ENCODE measurements around the gene ITPK1.

The ITPK1 gene

DNA sequence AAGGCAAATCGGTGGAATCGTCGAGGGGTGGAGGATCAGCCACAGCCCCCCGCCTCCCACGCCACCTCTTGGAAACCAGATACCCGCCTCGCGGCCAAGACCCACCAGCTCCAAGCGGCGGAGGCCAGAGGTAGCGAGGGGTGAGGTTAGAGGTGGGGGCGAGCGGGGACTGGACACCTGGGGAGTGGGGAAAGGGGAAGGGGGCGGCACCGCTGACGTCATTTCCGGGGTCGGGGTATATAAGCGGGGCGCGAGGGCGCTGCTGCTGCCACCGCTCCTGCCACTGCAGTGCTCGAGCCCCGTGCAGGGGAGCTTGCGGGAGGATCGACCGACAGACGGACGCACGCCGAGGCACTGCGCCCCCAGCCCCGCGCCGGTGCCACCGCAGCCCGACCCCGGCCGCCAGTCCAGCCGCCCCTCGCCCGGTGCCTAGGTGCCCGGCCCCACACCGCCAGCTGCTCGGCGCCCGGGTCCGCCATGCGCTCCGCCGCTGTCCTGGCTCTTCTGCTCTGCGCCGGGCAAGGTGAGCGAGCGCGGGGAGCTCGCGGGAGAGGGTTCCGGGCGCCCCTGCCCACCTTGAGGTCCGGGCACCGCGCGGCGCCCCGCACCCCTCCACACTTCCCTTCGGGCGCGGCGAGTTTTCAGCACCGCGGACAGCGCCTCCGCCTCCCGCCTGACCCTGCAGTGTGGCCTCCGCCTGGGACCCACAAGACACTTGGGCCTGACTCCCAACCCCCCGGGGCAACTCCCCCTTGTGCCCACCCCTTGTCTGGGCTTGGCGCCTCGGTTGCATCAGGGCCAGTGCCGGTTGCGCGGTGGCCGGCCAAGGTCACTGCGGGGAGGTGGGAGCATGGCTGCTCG lies 192.6 kb downstream of the ITPK1 start, which contains the start of gene CHGA:
CHGA (plus strand) TSS at position 268 of the 861 bp plus-strand sequence; CDS start at position 478, 210 bp downstream.
- peak; percentile 5 for DNase-seq (ENCODE audit: low read depth)

DNA sequence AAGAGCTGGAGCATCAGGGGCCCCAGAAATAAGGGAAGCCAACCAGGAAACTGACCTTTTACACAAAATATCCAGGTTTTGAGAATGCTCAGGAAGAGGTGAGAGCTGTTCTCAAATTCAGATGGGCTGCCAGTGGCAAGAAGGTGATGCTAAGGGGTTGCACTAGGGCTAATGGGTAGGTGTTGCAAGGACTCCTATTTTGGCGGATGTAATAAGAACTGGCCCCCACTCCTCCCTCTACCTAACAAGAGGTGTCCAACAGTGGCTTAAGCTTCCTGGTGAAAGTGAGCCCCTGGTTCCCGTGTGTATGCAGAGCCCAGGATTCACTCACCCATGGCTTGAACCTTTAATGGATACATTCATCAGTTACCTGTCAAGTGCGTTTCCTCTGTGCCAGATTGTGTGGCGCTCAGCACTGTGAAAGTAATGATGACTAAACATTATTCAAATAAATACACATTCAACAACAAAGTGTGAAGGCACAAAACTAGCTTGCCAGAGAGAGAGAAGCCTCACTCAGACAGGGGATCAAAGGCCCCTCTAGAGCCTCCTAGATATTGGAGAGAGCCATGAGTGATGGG lies 193.5 kb downstream of the ITPK1 start:
- DNase-seq (ENCODE audit: low read depth), result no peak

DNA sequence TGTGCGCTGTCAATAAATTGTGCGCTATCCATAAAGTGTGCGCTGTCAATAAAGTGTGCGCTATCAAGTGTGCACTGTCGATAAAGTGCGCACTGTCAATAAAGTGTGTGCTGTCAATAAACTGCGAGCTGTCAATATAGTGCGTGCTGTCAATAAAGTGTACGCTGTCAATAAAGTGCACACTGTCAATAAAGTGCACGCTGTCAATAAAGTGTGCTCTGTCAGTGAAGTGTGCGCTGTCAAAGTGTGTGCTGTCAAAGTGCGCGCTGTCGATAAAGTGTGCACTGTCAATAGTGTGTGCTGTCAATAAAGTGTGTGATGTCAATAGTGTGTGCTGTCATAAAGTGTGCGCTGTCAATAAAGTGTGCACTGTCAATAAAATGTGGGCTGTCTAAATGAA lies 195.7 kb downstream of the ITPK1 start:
- DNase-seq (ENCODE audit: low read depth), result no peak

DNA sequence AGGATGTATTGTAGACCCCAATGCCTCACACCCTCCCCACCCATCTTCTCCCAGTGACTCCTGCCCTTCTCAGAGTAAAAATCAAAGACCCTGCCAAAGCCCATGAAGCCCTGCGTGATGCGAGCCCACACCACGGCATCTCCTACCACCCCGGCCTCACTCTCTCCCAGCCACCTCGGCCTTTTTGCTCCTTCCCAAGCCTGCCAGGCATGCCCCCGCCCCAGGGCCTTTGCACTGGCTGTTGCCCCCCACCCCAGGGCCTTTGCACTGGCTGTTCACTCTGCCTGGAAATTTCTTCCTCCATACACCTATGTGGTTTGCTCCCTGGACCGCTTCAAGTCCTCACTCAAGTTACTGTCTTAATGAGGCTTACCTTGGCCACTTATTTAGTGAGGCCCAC lies 197.8 kb downstream of the ITPK1 start:
- no peak for DNase-seq (ENCODE audit: low read depth)

DNA sequence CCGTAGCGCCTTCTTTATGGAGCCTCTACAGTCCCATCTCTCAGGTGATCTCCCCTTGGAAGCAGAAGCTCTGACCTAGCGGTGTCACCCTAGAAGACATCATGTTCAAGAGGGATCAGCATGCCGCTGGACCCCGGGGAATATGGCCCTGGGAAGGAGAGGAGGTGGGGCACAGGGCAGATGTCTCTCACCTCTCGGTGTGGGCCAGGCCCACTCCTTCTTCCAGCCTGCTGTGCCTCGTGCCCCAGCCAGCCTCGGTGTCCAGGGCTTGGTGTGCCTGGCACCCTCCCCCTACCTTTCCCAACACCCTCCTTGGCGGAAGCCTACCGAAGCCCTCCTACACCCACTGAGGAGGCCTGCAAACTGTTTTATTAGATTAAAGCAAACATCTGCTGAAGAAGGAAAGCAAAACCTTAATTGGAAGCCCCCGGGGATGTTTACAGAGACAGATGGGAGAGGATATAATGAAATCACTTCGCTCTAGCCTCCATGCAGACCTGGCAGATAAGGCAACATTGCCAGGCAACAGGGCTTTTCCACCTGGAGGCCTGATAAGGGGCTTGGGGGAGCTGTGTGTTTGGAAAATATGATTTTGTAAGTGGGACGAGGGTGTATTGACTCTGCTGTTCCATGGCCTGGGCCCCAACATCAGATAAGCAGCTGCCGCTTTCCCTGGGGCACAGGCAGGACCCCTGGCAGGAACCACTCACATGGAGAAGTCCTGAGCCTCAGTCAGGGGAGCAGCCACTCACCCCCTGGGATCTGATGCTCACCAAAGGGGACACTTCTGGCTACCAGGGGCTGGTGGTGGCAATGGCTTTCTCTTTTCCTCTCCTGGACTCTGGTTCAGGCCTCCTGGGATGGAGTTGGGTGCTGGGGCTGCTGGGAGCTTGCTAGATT lies 198.4 kb downstream of the ITPK1 start:
- no peak for DNase-seq (ENCODE audit: low read depth)

DNA sequence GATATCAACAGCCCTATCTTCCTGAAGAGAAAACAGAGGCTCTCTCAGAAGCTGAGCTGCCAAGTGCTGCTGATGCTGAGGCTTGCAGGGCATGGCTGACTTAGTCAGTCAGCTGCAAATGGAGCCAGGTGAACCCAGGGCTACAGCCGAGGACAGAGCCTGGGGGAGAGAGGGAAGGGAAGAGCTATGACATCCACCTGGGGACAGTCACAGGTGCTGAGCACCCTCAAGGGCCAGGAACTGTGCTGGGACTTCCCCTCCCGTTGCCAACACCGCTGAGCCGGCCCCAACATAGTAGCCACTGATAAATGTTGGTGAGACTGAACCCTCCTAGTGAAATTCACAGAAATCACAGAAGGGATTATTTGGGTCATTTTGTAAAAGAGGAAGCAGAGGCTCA lies 199.5 kb downstream of the ITPK1 start:
- DNase-seq (ENCODE audit: low read depth), result no peak

DNA sequence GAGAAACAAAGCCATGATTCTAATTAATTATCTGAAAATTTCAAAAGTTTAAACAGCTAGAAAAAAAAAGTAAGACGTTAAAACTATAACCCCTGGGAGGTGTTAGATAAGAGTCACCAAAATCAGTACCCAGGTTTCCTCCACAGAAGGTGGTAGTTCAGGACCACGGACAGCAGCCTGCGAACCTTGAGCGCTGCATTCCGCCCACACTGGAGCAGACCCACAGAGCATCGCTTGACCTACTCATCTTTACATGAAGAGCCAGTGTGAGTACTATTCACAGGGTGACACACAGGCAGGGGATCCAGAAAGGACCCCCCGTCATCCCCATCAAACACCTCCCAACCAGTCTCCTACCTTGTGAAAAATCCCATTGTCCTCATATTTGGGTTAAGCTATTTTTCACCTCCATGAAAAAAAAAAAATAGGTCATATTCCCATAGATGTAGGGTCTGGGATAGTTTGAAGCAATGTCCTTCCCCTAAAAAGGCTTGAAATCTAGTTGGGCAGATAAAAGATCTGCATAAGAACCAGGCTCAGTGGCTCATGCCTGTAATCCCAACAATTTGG lies 201.6 kb downstream of the ITPK1 start:
- peak; percentile 10 for DNase-seq (ENCODE audit: low read depth)

DNA sequence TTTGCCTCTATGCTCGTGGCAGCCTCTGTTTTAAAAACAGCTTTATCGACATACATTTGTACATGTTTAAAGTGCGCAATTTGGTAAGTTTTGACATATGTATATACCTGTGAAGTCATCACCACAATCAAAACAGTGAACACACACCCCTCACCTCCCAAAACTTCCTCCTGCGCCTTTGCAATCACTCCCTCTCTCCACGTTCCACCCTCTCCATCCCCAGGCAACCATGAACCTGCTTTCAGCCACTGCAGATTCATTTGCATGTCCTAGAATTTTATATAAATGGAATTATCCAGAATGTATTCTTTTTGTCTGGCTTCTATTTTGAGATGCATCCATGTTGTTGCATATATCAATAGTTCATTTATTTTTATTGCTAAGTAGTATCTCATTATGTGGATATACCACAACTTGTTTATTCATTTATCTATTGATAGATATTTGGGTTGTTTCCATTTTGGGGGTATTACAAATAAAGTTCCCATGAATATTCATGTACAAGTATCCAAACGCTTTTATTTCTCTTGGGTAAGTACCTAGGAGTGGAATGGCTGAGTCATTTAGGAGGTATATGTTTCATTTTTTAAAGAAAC lies 208.3 kb downstream of the ITPK1 start:
- DNase-seq (ENCODE audit: low read depth), result no peak

DNA sequence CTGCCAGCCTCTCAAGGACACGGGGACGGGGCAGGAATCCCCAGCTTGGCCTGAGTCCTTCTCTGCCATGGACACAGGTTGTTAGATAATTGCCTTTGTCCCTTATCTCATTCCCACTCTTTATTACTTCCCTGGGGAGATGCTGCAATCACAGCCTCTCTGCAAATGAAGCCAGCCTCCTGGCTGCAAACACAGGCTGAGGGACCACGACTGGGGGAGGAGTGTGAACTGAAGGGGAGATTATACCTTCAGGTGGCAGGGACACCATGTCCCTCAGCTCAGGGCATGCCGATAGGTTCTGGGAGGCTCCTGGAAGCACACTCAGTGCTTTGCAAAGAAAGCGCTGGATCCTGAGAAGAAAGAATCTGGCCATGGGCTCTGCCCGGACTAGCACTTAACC lies 208.9 kb downstream of the ITPK1 start:
- DNase-seq (ENCODE audit: low read depth), result no peak

DNA sequence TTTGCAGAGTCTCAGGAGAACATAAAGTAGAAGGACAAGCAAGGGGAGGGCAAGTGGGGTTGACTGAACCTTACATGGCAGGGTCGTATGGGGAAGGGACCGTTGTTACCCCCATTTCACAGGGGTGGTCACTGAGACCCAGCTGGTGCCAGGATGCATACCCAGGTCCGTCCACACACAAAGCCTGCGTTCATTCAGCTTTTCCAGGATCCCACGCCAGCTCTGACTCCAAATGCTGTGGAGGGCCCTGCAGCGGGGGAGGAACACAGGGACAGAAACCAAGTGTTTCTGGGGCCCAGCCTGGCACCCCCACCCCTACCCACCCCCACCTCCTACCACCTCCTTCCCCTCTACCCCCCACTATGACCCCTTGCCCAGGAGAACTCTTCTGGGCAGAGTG lies 209.3 kb downstream of the ITPK1 start:
- no peak for DNase-seq (ENCODE audit: low read depth)

DNA sequence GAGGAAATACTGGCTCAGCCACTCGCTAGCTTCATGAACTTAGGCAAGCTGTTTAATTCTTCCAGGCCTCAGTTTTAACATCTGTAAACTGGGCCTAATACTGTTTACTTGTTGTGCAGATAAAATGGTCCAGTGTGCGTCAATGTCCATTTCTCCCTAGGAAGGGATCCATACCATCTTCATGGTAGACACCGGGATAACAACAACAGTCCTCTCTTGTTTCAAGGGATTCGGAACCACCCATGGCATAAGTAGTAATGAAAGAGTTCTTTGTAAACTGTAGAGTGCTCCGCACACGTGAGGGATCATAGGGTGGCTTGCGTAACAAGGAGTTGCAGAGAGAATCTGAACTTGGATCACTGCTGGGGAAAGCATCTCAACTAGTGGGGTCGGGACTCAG lies 210.1 kb downstream of the ITPK1 start:
- DNase-seq (ENCODE audit: low read depth), result no peak

DNA sequence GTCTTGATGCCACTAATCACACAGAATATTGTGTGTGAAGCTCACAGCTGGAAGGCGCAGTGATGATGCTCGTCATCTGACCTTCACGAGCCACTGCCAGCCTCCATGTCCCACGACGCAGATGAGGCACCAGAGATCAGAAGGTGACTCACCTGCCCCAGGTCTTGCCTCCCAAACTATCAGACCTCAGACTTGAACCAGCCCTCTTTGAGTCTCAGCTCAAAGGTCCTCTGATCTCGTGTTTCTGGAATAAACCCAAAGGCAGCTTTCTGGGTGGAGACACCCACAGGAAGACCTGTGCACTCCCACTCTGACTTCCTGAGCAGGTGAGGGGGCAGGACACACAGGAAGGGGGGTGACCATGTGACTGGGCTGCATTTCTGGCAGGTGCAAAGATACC lies 212.4 kb downstream of the ITPK1 start:
- DNase-seq (ENCODE audit: low read depth), result no peak

DNA sequence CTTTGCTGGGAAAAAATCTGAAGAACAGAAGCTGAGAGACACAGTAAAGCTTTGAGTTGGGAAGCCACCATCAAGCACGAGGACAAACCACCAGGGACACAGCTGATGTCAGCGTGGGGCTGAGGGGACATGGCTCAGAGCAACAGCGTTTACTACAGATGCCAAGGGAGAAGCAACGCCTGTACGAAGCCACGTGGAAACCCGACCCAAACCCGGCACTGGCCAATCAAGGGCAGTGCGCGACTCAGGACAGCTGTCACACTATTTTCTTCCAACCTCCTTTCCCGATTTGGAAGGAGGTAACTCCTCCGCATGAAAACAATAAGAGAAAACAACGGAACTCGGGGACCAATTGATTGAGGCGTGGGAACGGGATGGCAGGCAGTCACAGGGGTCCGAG lies 213.0 kb downstream of the ITPK1 start:
- no peak for DNase-seq (ENCODE audit: low read depth)

DNA sequence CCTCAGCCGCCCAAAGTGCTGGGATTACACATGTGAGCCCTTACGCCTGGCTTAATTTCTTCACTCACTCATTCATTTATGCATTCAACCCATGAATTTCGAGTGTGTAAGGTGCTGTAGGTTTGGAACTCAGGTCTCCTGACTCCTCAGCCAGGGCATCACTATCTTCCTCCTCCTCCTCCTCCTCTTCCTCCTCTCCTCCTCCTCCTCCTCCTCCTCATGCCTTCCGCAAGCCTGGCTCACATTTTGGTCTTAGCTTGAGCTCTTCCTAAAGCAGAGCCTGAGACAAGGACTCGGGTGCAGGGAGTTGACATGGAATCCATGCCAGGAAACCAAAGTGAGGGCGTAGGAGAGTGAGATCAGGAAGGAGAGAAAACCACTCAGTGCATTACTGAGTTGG lies 213.5 kb downstream of the ITPK1 start:
- no peak for DNase-seq (ENCODE audit: low read depth)

DNA sequence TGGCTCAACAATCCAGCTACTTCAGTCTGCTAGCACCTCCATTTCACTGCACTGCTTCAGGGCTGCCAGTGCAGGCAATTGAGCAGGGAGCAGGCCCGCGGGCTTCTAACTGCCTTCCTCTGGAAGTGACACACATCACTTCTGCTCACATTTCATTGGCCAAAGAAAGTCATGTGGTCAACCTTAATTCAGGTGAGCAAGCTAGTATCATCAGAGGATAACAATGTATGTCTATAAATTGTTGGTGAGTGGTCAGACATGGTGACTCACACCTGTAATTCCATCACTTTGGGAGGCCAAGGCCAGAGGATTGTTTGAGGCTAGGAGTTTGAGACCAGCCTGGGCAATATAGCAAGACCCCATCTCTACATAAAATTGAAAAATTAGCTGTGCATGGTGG lies 215.1 kb downstream of the ITPK1 start:
- no peak for DNase-seq (ENCODE audit: low read depth)

DNA sequence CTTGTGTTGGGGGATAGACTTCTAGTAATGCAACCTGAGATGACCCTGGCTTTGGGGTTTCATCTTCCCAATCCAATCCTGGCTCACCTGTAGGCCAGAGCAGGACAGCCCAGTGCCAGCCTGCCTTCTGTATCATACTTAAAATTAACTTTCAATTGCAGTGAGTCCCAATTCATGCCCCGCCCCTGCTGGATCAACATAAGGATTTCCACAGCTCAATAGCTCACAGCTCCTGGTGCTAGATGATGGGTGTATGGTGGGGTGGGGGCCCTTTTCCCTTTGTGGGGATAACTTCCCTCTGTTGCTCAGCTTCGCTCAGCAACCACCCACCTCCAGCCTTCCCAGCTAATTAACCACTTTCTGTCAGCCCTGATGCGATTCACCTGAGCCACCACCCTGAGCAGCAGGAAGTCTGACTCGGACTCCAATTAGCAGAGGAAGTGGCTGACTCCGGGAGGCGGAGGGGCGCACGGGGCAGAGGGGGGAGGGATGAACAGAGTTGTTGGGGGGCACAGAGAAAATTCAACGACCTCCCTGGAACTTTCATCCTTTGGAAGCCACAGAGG lies 217.1 kb downstream of the ITPK1 start:
- no peak for DNase-seq (ENCODE audit: low read depth)

DNA sequence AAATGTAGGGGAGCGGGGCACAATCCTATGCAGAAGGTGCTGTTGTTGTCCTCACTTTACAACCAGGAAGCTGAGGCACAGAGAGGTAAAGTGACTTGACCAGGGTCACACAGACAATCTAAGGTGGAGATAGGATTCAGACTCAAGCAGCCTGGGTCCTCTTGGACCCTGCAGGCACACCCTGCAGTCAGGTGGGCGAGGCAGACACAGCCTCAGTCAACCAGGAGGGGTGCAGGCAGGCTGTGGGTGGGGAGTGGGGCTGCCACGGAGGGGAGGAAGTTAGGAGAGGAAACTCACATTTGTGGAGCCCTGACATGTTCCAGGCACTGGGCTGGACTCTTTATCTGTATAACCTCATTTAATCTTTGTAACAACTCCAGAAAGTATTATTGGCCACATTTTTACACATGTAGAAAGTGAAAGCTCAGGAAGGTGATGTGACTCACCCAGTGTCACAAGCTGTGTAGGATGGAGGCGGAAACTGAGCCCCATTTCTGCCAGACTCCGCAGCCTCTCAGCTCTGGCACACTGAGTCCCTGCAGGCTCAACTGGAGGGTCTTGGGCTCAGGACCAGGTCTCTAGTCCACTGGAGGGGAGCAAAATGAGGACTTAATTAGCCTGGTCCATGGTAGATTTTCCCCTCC lies 217.7 kb downstream of the ITPK1 start:
- DNase-seq (ENCODE audit: low read depth), result no peak

DNA sequence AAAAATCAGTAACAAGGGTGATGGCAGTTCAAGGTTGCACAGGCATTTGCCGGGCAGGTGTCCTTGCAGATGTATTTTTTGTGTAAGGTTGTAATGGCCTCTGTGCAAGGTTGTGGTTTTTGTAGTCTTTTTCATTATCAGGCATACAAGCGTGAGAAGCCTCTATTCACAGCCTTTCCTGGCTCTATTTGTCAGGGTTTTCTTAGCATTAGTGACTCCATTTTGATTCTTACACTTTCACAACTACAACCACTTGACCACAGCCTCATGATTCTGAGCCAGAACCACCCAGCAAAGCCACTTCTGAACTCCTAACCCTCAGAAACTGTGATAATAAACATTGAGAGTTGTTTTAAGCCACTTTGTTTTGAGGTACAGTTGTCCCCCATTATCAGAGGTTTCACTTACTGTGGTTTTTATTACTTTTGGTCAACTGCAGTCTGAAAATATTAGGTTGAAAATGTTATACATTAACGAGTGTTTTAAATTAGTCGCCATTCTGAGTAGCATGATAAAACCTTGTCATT lies 220.3 kb downstream of the ITPK1 start:
- no peak for DNase-seq (ENCODE audit: low read depth)

DNA sequence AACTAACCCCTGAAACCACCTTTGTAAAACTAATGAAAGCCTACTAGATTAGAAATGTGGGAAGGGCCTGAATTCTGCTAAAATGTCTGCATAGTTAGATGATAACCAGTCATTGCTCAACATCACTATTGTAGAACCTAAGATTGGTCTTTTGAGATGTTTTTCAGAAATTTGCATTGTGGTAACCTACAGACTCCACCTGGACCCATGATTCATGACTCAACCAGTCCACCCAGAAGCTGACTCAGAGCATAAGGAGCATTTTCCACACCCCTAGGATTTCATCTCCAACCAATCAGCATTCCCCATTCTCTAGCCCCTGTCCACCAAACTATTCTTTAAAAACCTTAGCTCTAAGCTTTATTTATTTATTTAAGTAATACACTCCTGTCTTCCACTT lies 223.1 kb downstream of the ITPK1 start:
- DNase-seq (ENCODE audit: low read depth), result no peak

DNA sequence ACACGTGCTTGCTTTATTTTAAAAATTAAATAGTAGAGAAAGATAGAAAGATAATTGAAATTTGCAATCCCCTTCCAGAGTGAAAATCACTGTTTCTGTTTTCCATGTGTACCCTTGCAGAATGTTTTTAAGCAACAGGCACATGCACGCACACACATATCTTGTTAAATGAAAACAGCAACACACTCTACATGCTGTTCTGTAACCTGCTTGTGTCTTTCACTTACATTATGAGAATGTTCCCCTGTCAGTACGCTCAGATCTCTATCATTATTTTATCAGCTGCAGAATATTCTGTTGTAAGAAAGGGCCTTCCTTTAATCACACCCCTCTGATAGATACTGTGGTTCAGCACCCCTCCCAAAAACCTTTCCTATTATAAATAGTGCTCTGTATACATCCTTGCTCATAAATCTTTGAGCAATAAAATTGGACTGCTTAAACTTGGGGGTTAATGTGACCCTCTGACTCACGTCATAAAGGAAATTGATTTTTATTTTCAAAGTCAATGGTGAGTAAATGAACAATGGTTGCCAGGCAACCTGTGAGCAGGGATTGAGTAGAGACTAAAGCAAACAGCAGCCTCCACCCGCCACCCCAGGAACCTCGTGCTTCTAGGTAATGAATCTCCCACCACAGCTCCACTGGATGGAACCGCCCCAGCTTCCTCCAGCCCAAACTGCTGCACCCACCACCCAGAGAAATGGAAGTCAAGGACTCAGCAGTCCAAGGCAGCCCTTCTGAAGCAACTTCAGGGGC lies 224.7 kb downstream of the ITPK1 start:
- DNase-seq (ENCODE audit: low read depth), result no peak

All from T follicular helper cell (primary cell).